Activated T-cell treated with anti-CD3 and anti-CD28 coated beads, Interleukin-2, amount 50 U/mL, for 24 hours (primary cell): Measurements from ENCODE around the gene FCGBP.
"Not testable (repeated sequence)": the region's sequence is repeated elsewhere in the genome, so short reads cannot be mapped to it uniquely, and the experiment has no call there.

Experiments
- DNase-seq: peaks from one replicate; pipeline ENCODE4 v3.0.0-alpha.2; 2020
- H3K27ac Mint-ChIP-seq: 2 replicates; pipeline ENCODE4 v1.8.0; 2020; ENCODE audit warnings: mild to moderate bottlenecking, mixed read lengths
- H3K27me3 Mint-ChIP-seq: 2 replicates; pipeline ENCODE4 v1.8.0; 2020; ENCODE audit warnings: mixed read lengths
- H3K36me3 Mint-ChIP-seq: 2 replicates; pipeline ENCODE4 v1.8.0; 2020; ENCODE audit warnings: low read depth, mixed read lengths
- H3K4me1 Mint-ChIP-seq: 2 replicates; pipeline ENCODE4 v1.8.0; 2020; ENCODE audit warnings: low read depth, mixed read lengths
- H3K4me3 Mint-ChIP-seq: 2 replicates; pipeline ENCODE4 v1.8.0; 2020; ENCODE audit warnings: mild to moderate bottlenecking, moderate library complexity, mixed read lengths
- H3K9me3 Mint-ChIP-seq: 2 replicates; pipeline ENCODE4 v1.8.0; 2020; ENCODE audit warnings: mixed read lengths

FCGBP gene

DNA sequence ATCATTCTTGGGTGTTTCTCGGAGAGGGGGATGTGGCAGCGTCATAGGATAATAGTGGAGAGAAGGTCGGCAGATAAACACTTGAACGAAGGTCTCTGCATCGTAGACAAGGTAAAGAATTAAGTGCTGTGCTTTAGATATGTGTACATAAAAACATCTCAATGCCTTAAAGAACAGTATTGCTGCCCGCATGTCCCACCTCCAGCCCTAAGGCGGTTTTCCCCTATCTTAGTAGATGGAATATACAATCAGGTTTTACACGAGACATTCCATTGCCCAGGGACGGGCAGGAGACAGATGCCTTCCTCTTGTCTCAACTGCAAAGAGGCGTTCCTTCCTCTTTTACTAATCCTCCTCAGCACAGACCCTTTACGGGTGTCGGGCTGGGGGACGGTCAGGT lies 25.0 kb upstream of the FCGBP start:
- H3K27me3 Mint-ChIP-seq, H3K9me3 Mint-ChIP-seq, DNase-seq, H3K36me3 Mint-ChIP-seq: not testable (repeated sequence)
- H3K4me3 Mint-ChIP-seq: peak overlapping the region; percentile 60
- H3K4me1 Mint-ChIP-seq: peaks cover 48% of the 10 kb centered on the region
- H3K27ac Mint-ChIP-seq: peak overlapping the region; percentile 88

GRCh38 chr19:39958942-39959341 lies 24.5 kb upstream of the FCGBP start:
- Mint-ChIP-seq H3K4me3 (peak overlapping the region; percentile 60), H3K4me1 (peaks cover 50% of the 10 kb centered on the region), H3K27ac (peak overlapping the region; percentile 88)
- not testable (repeated sequence) for H3K9me3 Mint-ChIP-seq, H3K36me3 Mint-ChIP-seq, DNase-seq, H3K27me3 Mint-ChIP-seq

DNA sequence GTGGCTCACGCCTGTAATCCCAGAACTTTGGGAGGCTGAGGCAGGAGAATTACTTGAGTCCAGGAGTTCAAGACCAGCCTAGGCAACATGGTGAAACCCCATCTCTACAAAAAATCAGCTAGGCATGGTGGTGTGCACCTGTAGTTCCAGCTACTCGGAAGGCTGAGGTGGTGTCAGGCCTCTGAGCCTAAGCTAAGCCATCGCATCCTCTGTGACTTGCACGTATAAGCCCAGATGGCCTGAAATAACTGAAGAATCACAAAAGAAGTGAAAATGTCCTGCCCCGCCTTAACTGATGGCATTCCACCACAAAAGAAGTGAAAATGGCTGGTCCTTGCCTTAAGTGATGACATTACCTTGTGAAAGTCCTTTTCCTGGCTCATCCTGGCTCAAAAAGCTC lies 23.5 kb upstream of the FCGBP start:
- peaks cover 52% of the 10 kb centered on the region for H3K4me1 Mint-ChIP-seq

DNA sequence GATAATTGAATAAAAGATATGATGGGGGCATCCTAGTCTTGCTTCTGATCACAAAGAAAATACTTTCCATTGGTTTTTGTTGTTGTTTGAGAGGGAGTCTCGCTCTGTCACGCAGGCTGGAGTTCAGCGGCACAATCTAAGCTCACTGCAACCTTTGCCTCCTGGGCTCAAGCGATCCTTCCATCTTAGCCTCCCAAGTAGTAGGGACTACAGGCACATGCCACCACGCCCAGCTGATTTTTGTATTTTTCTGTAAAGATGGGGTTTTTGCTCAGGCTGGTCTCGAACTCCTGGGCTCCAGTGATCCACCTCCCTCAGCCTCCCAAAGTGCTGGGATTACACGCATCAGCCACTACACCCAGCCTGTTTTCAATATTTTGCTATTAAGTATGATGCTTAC lies 19.5 kb upstream of the FCGBP start:
- Mint-ChIP-seq H3K27me3 (no peaks in the 10 kb centered on the region), H3K27ac (peak overlapping the region; percentile 78), H3K4me3 (peak overlapping the region; percentile 64), H3K4me1 (peaks cover 71% of the 10 kb centered on the region), H3K36me3 (peaks cover 6% of the 10 kb centered on the region), H3K9me3 (no peaks in the 10 kb centered on the region)
- DNase-seq: peak; percentile 35

More for the DNA sequence above, 23.5 kb upstream of the FCGBP start:
- H3K27me3 Mint-ChIP-seq, H3K36me3 Mint-ChIP-seq, H3K9me3 Mint-ChIP-seq, H3K4me3 Mint-ChIP-seq: not testable (repeated sequence)
- peak; percentile 27 for DNase-seq
- peak overlapping the region; percentile 72 for H3K27ac Mint-ChIP-seq

GRCh38 chr19:39951686-39952085 lies 17.3 kb upstream of the FCGBP start:
- peak; percentile 27 for DNase-seq
- Mint-ChIP-seq H3K4me3 (peak overlapping the region; percentile 25), H3K36me3 (peaks cover 14% of the 10 kb centered on the region), H3K27ac (peak overlapping the region; percentile 63), H3K9me3 (peaks cover 5% of the 10 kb centered on the region), H3K27me3 (no peaks in the 10 kb centered on the region), H3K4me1 (peaks cover 80% of the 10 kb centered on the region)

GRCh38 chr19:39951065-39951650 lies 16.7 kb upstream of the FCGBP start:
- H3K9me3 Mint-ChIP-seq: peaks cover 5% of the 10 kb centered on the region
- no peaks in the 10 kb centered on the region for H3K27me3 Mint-ChIP-seq
- peaks cover 14% of the 10 kb centered on the region for H3K36me3 Mint-ChIP-seq
- peak overlapping the region; percentile 87 for H3K27ac Mint-ChIP-seq
- peaks cover 81% of the 10 kb centered on the region for H3K4me1 Mint-ChIP-seq
- no peak overlapping the region for H3K4me3 Mint-ChIP-seq
- DNase-seq: peak; percentile 27

DNA sequence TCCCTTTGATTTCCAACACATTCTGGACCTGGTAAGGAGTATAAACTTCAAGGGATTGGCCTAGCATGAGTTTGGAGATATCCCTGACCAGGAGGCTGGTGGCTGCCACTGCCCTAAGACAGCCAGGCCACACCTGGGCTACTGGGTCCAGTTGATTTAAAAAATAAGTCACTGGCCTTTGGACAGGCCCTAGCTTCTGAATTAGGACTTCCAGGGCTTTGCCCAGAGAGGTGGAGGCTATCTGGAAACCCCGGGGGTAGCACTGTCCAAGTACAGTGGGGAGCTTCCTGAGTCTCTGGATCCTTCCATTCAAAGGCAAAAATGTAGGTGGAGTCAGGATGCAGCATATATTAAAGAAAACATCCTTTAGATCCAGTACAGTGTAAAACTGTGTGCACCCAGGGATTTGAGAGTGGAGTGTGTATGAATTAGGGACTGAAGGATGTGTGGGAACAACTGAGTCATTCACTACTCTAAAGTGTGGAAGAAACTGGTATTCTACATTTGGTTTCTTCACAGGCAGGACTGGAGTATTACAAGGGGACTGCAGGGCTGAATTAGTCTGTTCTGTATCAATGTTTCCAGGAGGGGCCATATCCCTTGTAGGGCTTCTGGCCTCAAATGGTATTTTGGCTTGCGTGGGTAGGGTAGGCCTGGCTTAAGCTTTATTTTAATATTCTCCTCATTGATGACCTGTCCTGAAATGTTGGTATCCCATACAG lies 14.8 kb upstream of the FCGBP start:
- DNase-seq: peak; percentile 29
- Mint-ChIP-seq H3K36me3 (peaks cover 14% of the 10 kb centered on the region), H3K27ac (peak overlapping the region; percentile 86), H3K27me3 (no peaks in the 10 kb centered on the region), H3K4me3 (no peak overlapping the region), H3K9me3 (peaks cover 5% of the 10 kb centered on the region), H3K4me1 (peaks cover 90% of the 10 kb centered on the region)

- no peak overlapping the region for H3K4me3 Mint-ChIP-seq
- H3K36me3 Mint-ChIP-seq: peaks cover 14% of the 10 kb centered on the region
- DNase-seq: no peak
- no peaks in the 10 kb centered on the region for H3K27me3 Mint-ChIP-seq
- H3K9me3 Mint-ChIP-seq: peaks cover 5% of the 10 kb centered on the region
- H3K4me1 Mint-ChIP-seq: peaks cover 87% of the 10 kb centered on the region
- H3K27ac Mint-ChIP-seq: no peak overlapping the region
Measured at GRCh38 chr19:39946532-39946931, 12.1 kb upstream of the FCGBP start.

DNA sequence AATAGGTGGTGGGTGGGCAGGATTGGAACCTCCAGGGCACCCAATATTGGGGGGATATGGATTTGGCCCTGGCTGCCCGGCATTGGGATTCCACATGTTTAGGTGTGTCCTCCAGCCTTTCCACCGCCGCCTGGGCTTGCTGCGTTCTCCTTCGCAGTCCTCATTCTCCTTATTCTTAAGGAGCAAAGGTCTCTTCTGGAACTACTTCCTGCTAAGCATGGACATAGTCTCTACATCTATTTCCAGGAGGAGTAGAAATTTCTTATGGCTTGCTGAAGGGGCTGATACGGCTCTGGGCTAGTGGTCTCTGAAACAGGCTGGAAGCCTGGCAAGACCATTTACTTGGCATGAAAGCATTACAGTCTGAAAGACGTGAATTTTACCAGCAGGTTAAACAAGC lies 9.2 kb upstream of the FCGBP start:
- Mint-ChIP-seq H3K4me1 (peaks cover 78% of the 10 kb centered on the region), H3K27me3 (no peaks in the 10 kb centered on the region), H3K27ac (peak overlapping the region; percentile 70), H3K36me3 (peaks cover 10% of the 10 kb centered on the region), H3K4me3 (no peak overlapping the region), H3K9me3 (peaks cover 6% of the 10 kb centered on the region)
- DNase-seq: no peak

GRCh38 chr19:39942366-39942730 lies 7.9 kb upstream of the FCGBP start:
- peak overlapping the region; percentile 62 for H3K4me3 Mint-ChIP-seq
- no peak for DNase-seq
- H3K9me3 Mint-ChIP-seq: peaks cover 5% of the 10 kb centered on the region
- peak overlapping the region; percentile 83 for H3K27ac Mint-ChIP-seq
- H3K27me3 Mint-ChIP-seq: no peaks in the 10 kb centered on the region
- H3K4me1 Mint-ChIP-seq: peaks cover 74% of the 10 kb centered on the region
- H3K36me3 Mint-ChIP-seq: peaks cover 3% of the 10 kb centered on the region

DNA sequence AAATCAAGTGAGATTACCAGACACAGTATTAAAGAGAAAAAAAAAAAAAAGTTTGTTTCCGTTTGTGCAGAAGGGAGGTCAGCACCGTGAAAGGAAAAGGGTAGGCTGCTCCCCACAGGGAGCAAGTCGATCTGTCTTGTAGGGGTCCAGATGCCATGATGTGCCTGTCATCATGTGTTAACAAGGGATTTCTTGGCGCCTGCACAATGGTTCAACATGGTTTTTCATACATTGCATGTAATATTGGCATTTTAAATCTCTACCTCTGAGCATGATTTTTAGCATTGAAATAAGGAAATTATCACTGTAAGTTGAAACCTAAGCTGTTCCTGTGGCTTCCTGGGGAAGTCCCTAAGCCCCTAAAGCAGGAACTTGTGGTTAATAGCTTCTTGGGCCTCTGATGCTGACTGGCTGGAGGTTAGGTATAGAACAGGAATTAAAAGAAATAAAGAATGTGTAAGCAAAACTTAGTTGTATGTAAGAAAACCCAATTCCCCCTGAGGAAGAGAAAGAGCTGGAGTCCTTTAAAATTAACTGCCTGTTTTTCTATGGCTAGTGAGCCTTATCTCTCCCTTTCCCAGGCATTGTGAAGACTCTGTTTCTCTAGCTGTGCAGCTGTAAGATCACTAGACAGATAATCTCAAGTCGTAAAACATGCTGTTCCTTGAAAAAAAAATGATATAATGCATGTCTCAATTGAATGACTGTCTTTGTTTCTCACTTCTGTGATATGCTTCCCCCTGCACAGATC lies 7.4 kb upstream of the FCGBP start:
- Mint-ChIP-seq H3K27me3 (no peaks in the 10 kb centered on the region), H3K36me3 (peaks cover 3% of the 10 kb centered on the region), H3K4me1 (peaks cover 76% of the 10 kb centered on the region), H3K27ac (peak overlapping the region; percentile 83), H3K9me3 (peaks cover 5% of the 10 kb centered on the region), H3K4me3 (peak overlapping the region; percentile 62)
- no peak for DNase-seq

GRCh38 chr19:39941151-39941550 lies 6.7 kb upstream of the FCGBP start:
- peaks cover 79% of the 10 kb centered on the region for H3K4me1 Mint-ChIP-seq
- H3K4me3 Mint-ChIP-seq: peak overlapping the region; percentile 62
- H3K9me3 Mint-ChIP-seq: peaks cover 5% of the 10 kb centered on the region
- no peaks in the 10 kb centered on the region for H3K27me3 Mint-ChIP-seq
- H3K27ac Mint-ChIP-seq: peak overlapping the region; percentile 83
- peaks cover 3% of the 10 kb centered on the region for H3K36me3 Mint-ChIP-seq
- no peak for DNase-seq

GRCh38 chr19:39940221-39940833 lies 5.9 kb upstream of the FCGBP start:
- DNase-seq: no peak
- H3K4me3 Mint-ChIP-seq: no peak overlapping the region
- no peaks in the 10 kb centered on the region for H3K27me3 Mint-ChIP-seq

GRCh38 chr19:39939556-39939955 lies 5.1 kb upstream of the FCGBP start:
- DNase-seq: no peak
- Mint-ChIP-seq H3K4me3 (no peak overlapping the region), H3K4me1 (peaks cover 81% of the 10 kb centered on the region), H3K27me3 (no peaks in the 10 kb centered on the region), H3K36me3 (peaks cover 3% of the 10 kb centered on the region), H3K27ac (no peak overlapping the region), H3K9me3 (peaks cover 5% of the 10 kb centered on the region)

More at GRCh38 chr19:39940221-39940833, 5.9 kb upstream of the FCGBP start:
- Mint-ChIP-seq H3K4me1 (peaks cover 81% of the 10 kb centered on the region), H3K27ac (peak overlapping the region; percentile 13), H3K36me3 (peaks cover 3% of the 10 kb centered on the region), H3K9me3 (peaks cover 5% of the 10 kb centered on the region)
